GM23338 (cell line): ENCODE data around the gene CHKB. TPM values are rescaled to one million over a fixed set of nuclear protein-coding genes. Genes with fewer than 3 reads are reported as not detected.

ENCODE experiments used
- ATAC-seq: fragments of 200-7000 bp; cut with Tn5 transposase; 3 replicates; pipeline ENCODE4 v1.9.1; 2020
- DNase-seq: peaks from one replicate; pipeline ENCODE4 v3.0.0-alpha.2; 2015; ENCODE audit warnings: low spot score
- H2AFZ ChIP-seq: fragments of 200-600 bp; sonication (generic); 2 replicates; pipeline ENCODE4 v1.8.0; 2016; ENCODE audit warnings: antibody characterized with exemption, mild to moderate bottlenecking, moderate library complexity
- H3F3A ChIP-seq: fragments of 200-600 bp; sonication (generic); replicated peaks from 2 replicates; pipeline ENCODE4 v1.8.0; 2017; ENCODE audit warnings: antibody characterized with exemption, mixed run types, low read depth
- H3K27ac ChIP-seq: fragments of 200-600 bp; sonication (generic); 2 replicates; pipeline ENCODE4 v1.6.1; 2016; ENCODE audit warnings: low read depth
- H3K27me3 ChIP-seq: fragments of 200-600 bp; sonication (generic); 2 replicates; pipeline ENCODE4 v1.8.0; 2016; ENCODE audit warnings: mild to moderate bottlenecking, mixed run types, moderate library complexity; ENCODE audit not compliant: insufficient read depth
- H3K36me3 ChIP-seq: fragments of 200-600 bp; sonication (generic); 2 replicates; pipeline ENCODE4 v1.8.0; 2016; ENCODE audit warnings: mild to moderate bottlenecking; ENCODE audit not compliant: insufficient read depth
- H3K4me1 ChIP-seq: fragments of 200-600 bp; sonication (generic); 2 replicates; pipeline ENCODE4 v1.8.0; 2016; ENCODE audit warnings: mild to moderate bottlenecking, moderate library complexity; ENCODE audit not compliant: insufficient read depth
- H3K4me2 ChIP-seq: fragments of 200-600 bp; sonication (generic); 2 replicates; pipeline ENCODE4 v1.7.1; 2017; ENCODE audit warnings: mixed run types
- H3K4me3 ChIP-seq: fragments of 200-600 bp; sonication (generic); 2 replicates; pipeline ENCODE4 v1.6.1; 2016; ENCODE audit warnings: mixed run types
- H3K79me2 ChIP-seq: fragments of 200-600 bp; sonication (generic); replicated peaks from 2 replicates; pipeline ENCODE4 v1.8.0; 2017; ENCODE audit warnings: mild to moderate bottlenecking; ENCODE audit not compliant: insufficient read depth
- H3K9me2 ChIP-seq: fragments of 200-600 bp; sonication (generic); 2 replicates; pipeline ENCODE4 v1.8.0; 2017; ENCODE audit not compliant: insufficient read depth
- H4K20me1 ChIP-seq: fragments of 200-600 bp; sonication (generic); replicated peaks from 2 replicates; pipeline ENCODE4 v1.8.0; 2017; ENCODE audit warnings: mild to moderate bottlenecking; ENCODE audit not compliant: insufficient read depth
- H3K27ac Mint-ChIP-seq: 2 replicates; pipeline ENCODE4 v1.8.0; 2020; ENCODE audit warnings: inconsistent platforms, mild to moderate bottlenecking, moderate library complexity, mixed read lengths
- H3K27me3 Mint-ChIP-seq: 3 replicates; pipeline ENCODE4 v1.8.0; 2022; ENCODE audit warnings: low read depth, mild to moderate bottlenecking, moderate library complexity, mixed read lengths, inconsistent platforms; ENCODE audit not compliant: insufficient read depth, poor library complexity
- H3K36me3 Mint-ChIP-seq: 3 replicates; pipeline ENCODE4 v1.8.0; 2021; ENCODE audit warnings: low read depth, mild to moderate bottlenecking, inconsistent platforms, moderate library complexity, mixed read lengths
- H3K4me1 Mint-ChIP-seq: 3 replicates; pipeline ENCODE4 v1.8.0; 2020; ENCODE audit warnings: mild to moderate bottlenecking, inconsistent platforms, mixed read lengths
- H3K4me3 Mint-ChIP-seq: 3 replicates; pipeline ENCODE4 v1.8.0; 2021; ENCODE audit warnings: moderate library complexity, mild to moderate bottlenecking, inconsistent platforms, mixed read lengths
- H3K9me3 Mint-ChIP-seq: 3 replicates; pipeline ENCODE4 v1.8.0; 2020; ENCODE audit warnings: moderate library complexity, mild to moderate bottlenecking, inconsistent platforms, mixed read lengths
- STAT1 ChIP-seq: IDR thresholded peaks from one replicate; pipeline ENCODE4 v1.6.1; 2016; ENCODE audit warnings: antibody characterized with exemption; ENCODE audit not compliant: unreplicated experiment
- ZNF331 ChIP-seq: fragments of 250-450 bp; sonication (Bioruptor Pico); IDR thresholded peaks from 2 replicates; pipeline ENCODE4 v1.5.0; 2020; ENCODE audit warnings: low read depth, mild to moderate bottlenecking, moderate library complexity
- ZNF462 ChIP-seq: fragments of 250-450 bp; sonication (Bioruptor Pico); IDR thresholded peaks from 2 replicates; pipeline ENCODE4 v1.5.0; 2020; ENCODE audit warnings: mild to moderate bottlenecking, moderate library complexity
- polyA plus RNA-seq: library from polyadenylated mRNA; unstranded; fragments of >200 nt; fragmentation: Nextera tagmentation; extraction: Ambion mirVana; gene quantifications from 2 replicates; pipeline ENCODE4 v1.2.1, GENCODE V29; 2016
- total RNA-seq: library from RNA; depleted of rRNA; stranded (reverse); fragments of >200 nt; shearing (Covaris generic); gene quantifications from 2 replicates; pipeline ENCODE4 v1.2.3, GENCODE V29; 2014

CHKB gene
- total and polyA plus RNA-seq, 2 experiments from 2014 or later: 51.2 to 61.6 TPM

GRCh38 chr22:50612528-50613221 is 30.0 kb upstream of the CHKB start (continued):
- TF ChIP-seq ZNF462 (CRISPR knock-in tag): no peak

GRCh38 chr22:50612168-50612527 is 29.5 kb upstream of the CHKB start:
- no peaks in the 10 kb centered on the region; the same call in 1 of the 2 replicates for H4K20me1 ChIP-seq
- H3K79me2 ChIP-seq: no peaks in the 10 kb centered on the region
- no peak overlapping the region for H3K4me3 ChIP-seq
- Mint-ChIP-seq H3K27ac (no peak overlapping the region), H3K4me3 (no peak overlapping the region), H3K27me3 (peaks cover 20% of the 10 kb centered on the region), H3K9me3 (no peaks in the 10 kb centered on the region), H3K36me3 (no peaks in the 10 kb centered on the region), H3K4me1 (peaks cover 13% of the 10 kb centered on the region)
- H3K9me2 ChIP-seq: no peaks in the 10 kb centered on the region
- no peaks in the 10 kb centered on the region for H3K36me3 ChIP-seq
- 0 out of 2 replicates have a peak, but pooled peaks cover 4% of the 10 kb centered on the region for H3K27me3 ChIP-seq
- no peak for ATAC-seq
- H3K27ac ChIP-seq: no peak overlapping the region
- H3K4me1 ChIP-seq: no peaks in the 10 kb centered on the region; the same call in 1 of the 2 replicates
- DNase-seq: no peak
- no peak for TF ChIP-seq STAT1
- no peak for TF ChIP-seq ZNF331 (CRISPR knock-in tag)
- H2AFZ ChIP-seq: no peak overlapping the region
- H3F3A ChIP-seq: no peaks in the 10 kb centered on the region; the same call in 1 of the 2 replicates
- H3K4me2 ChIP-seq: no peak overlapping the region
